ENCODE data around the gene HHLA2. TPM values are rescaled to one million over a fixed set of nuclear protein-coding genes. Genes with fewer than 3 reads are reported as not detected.

The HHLA2 gene
- total RNA-seq, 1 experiment from 2014 or later: 5.8 TPM

- no TSS peak for BruUV-seq (replicated peaks)
- H3K4me3 Mint-ChIP-seq (ENCODE audit: low read depth, unreplicated experiment): no peak overlapping the region
- no peaks in the 10 kb centered on the region for H3K9me3 Mint-ChIP-seq (ENCODE audit: low read depth, unreplicated experiment)
- TF ChIP-seq, protein P1, sequence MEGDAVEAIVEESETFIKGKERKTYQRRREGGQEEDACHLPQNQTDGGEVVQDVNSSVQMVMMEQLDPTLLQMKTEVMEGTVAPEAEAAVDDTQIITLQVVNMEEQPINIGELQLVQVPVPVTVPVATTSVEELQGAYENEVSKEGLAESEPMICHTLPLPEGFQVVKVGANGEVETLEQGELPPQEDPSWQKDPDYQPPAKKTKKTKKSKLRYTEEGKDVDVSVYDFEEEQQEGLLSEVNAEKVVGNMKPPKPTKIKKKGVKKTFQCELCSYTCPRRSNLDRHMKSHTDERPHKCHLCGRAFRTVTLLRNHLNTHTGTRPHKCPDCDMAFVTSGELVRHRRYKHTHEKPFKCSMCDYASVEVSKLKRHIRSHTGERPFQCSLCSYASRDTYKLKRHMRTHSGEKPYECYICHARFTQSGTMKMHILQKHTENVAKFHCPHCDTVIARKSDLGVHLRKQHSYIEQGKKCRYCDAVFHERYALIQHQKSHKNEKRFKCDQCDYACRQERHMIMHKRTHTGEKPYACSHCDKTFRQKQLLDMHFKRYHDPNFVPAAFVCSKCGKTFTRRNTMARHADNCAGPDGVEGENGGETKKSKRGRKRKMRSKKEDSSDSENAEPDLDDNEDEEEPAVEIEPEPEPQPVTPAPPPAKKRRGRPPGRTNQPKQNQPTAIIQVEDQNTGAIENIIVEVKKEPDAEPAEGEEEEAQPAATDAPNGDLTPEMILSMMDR (IDR thresholded peaks at IDR 0.05; ENCODE audit: unreplicated experiment): no peak
- CTCF ChIA-PET: no interaction called here
- H3K4me1 Mint-ChIP-seq (ENCODE audit: low read depth, unreplicated experiment): no peaks in the 10 kb centered on the region
- DNase-seq: no peak
- no peaks in the 10 kb centered on the region for H3K27me3 Mint-ChIP-seq (ENCODE audit: unreplicated experiment)
- no peak overlapping the region for H3K27ac Mint-ChIP-seq (ENCODE audit: unreplicated experiment)
- H3K36me3 Mint-ChIP-seq (ENCODE audit: insufficient read depth, unreplicated experiment): no peaks in the 10 kb centered on the region
- intact Hi-C loops (cut with micrococcal nuclease; ENCODE audit: unreplicated experiment): no loop called here
These were observed 37.6 kb downstream of the HHLA2 start for GRCh38 chr3:108333961-108334360.

DNA sequence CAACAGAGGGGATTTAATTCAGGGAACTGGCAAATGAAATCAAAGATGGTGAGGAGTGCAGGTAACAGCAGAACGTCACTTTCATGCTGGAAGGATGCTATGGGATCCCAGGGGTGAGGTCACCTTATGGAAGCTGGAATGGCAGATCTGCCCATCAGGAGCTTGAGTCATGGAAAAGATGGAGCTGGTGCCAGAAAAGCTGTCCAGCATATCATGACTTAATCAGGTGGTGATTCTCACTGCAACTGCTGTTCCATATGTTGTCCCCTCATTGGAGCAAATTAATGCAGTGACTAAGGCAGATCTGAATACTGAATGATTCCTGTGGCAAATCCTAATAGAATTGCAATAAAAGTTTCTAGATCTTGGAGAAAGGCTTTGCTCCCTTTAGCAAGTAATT lies 38.4 kb downstream of the HHLA2 start:
- CTCF ChIA-PET: no interaction called here
- intact Hi-C loops (cut with micrococcal nuclease; ENCODE audit: unreplicated experiment): no loop called here
- Mint-ChIP-seq H3K4me1 (ENCODE audit: low read depth, unreplicated experiment) (no peaks in the 10 kb centered on the region), H3K27me3 (ENCODE audit: unreplicated experiment) (no peaks in the 10 kb centered on the region), H3K4me3 (ENCODE audit: low read depth, unreplicated experiment) (no peak overlapping the region), H3K36me3 (ENCODE audit: insufficient read depth, unreplicated experiment) (peaks cover under 1% of the 10 kb centered on the region), H3K9me3 (ENCODE audit: low read depth, unreplicated experiment) (no peaks in the 10 kb centered on the region), H3K27ac (ENCODE audit: unreplicated experiment) (no peak overlapping the region)
- no TSS peak for BruUV-seq (replicated peaks)
- DNase-seq: no peak
- TF ChIP-seq, protein P1 (IDR thresholded peaks at IDR 0.05; ENCODE audit: unreplicated experiment): no peak

DNA sequence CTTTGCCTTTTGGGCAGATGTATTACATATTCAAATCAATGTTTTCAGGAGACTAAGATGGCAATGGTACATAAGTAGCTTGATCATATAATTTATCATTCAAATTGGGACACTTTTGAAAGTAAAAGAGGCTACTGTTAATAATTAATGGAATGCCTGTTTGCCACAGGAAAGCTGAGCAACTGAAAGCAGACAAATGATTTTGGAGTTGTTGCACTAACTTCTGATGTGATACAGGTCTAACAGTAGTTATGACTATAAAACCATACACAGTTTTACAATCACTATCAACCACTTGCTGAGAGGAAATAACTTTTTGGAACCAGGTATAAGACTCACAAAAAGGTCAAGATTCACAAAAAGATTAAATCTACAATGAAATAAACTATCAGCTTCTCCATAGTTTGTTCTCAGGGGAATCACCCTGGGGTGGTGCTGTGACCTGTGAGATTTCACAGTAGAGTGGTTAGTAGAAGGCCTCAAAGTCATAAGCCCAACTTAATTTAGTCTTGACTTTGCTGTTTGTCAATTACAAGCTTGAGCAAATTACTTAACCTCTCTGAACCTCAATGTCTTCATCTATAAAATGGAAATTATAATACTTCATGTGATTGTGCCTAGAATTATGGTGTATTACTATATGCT lies 42.7 kb downstream of the HHLA2 start:
- H3K9me3 Mint-ChIP-seq (ENCODE audit: low read depth, unreplicated experiment): no peaks in the 10 kb centered on the region
- no peak overlapping the region for H3K4me3 Mint-ChIP-seq (ENCODE audit: low read depth, unreplicated experiment)
- H3K36me3 Mint-ChIP-seq (ENCODE audit: insufficient read depth, unreplicated experiment): peaks cover 5% of the 10 kb centered on the region
- CTCF ChIA-PET: interaction anchor here (0.5 kb wide), 1 partner anchor 1005 kb away, joined by 4 read pairs; no protein-coding TSS in a partner anchor
- no TSS peak for BruUV-seq (replicated peaks)
- TF ChIP-seq, protein P1 (IDR thresholded peaks at IDR 0.05; ENCODE audit: unreplicated experiment): no peak
- intact Hi-C loops (cut with micrococcal nuclease; ENCODE audit: unreplicated experiment): no loop called here
- H3K4me1 Mint-ChIP-seq (ENCODE audit: low read depth, unreplicated experiment): no peaks in the 10 kb centered on the region
- no peak overlapping the region for H3K27ac Mint-ChIP-seq (ENCODE audit: unreplicated experiment)
- H3K27me3 Mint-ChIP-seq (ENCODE audit: unreplicated experiment): no peaks in the 10 kb centered on the region
- no peak for DNase-seq

DNA sequence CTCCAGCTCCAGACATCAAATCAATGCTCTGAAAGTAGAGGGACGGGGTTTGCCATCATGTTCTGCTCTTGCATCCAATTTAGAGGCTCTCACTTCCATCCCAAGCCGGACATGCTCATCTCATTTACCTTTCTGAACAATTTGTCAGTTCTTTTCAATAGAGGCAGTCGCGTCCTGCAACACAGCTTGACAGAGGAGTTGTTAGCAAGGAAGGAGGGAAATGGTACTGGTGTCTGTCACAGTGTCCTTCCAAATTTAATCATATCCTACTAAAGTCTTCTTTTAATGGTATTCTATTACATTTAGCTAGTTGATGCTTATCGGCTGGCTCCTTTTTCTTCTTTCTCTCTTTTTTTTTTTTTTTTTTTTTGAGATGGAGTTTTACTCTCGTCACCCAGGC lies 45.6 kb downstream of the HHLA2 start:
- H3K36me3 Mint-ChIP-seq (ENCODE audit: insufficient read depth, unreplicated experiment): peaks cover 5% of the 10 kb centered on the region
- intact Hi-C loops (cut with micrococcal nuclease; ENCODE audit: unreplicated experiment): no loop called here
- CTCF ChIA-PET: interaction anchor here (0.6 kb wide), 1 partner anchor 568 kb away, joined by 3 read pairs; no protein-coding TSS in a partner anchor
- H3K27ac Mint-ChIP-seq (ENCODE audit: unreplicated experiment): no peak overlapping the region
- no TSS peak for BruUV-seq (replicated peaks)
- H3K27me3 Mint-ChIP-seq (ENCODE audit: unreplicated experiment): no peaks in the 10 kb centered on the region
- peaks cover 9% of the 10 kb centered on the region for H3K4me1 Mint-ChIP-seq (ENCODE audit: low read depth, unreplicated experiment)
- H3K9me3 Mint-ChIP-seq (ENCODE audit: low read depth, unreplicated experiment): no peaks in the 10 kb centered on the region
- DNase-seq: no peak
- no peak overlapping the region for H3K4me3 Mint-ChIP-seq (ENCODE audit: low read depth, unreplicated experiment)
- TF ChIP-seq, protein P1 (IDR thresholded peaks at IDR 0.05; ENCODE audit: unreplicated experiment): no peak

Measured in Calu3 (cell line).